DND-41 (cell line): ENCODE measurements around the gene PRSS3.

Experiments
- CTCF ChIP-seq: IDR thresholded peaks from 2 replicates; pipeline ENCODE4 v1.5.1; 2012; ENCODE audit warnings: borderline replicate concordance, low read length, moderate library complexity, mild to moderate bottlenecking; ENCODE audit not compliant: poor library complexity, severe bottlenecking; ENCODE audit errors: extremely low read depth
- EZH2 ChIP-seq: IDR thresholded peaks from 3 replicates; pipeline ENCODE4 v1.6.1; 2012; ENCODE audit warnings: borderline replicate concordance, low read depth, mild to moderate bottlenecking, moderate library complexity, low read length, inconsistent platforms; ENCODE audit not compliant: severe bottlenecking

GRCh38 chr9:33794560-33794959 is 801 bp upstream of the PRSS3 start:
- no peak for TF ChIP-seq CTCF
- TF ChIP-seq EZH2: no peak
